HEK293 (cell line): ENCODE results near the gene RPS6KC1.
"Not testable (repeated sequence)": the region's sequence is repeated elsewhere in the genome, so short reads cannot be mapped to it uniquely, and the experiment has no call there.

Source experiments
- CTCF ChIA-PET: fragments of 350-600 bp; formaldehyde crosslinking; extraction: SDS; loops from one replicate; lab custom pipeline; 2021; ENCODE audit warnings: antibody characterized with exemption; lab: Yijun Ruan, JAX
- POLR2A ChIA-PET: fragments of 300-600 bp; formaldehyde crosslinking; extraction: SDS; loops from one replicate; lab custom pipeline; 2020; ENCODE audit warnings: antibody characterized with exemption, inconsistent platforms; lab: Yijun Ruan, JAX
- H3K27ac ChIP-seq: fragments of 200-500 bp; sonication (Bioruptor generic); 2 replicates; pipeline ENCODE4 v1.5.1; 2014; ENCODE audit warnings: low read depth, low read length, control low read depth, inconsistent platforms; ENCODE audit errors: extremely low read depth
- H3K36me3 ChIP-seq, 2 experiments: fragments of 200-500 bp in 1 of 2; sonication (Bioruptor generic) in 1 of 2; 1 replicate in 1 of 2; 2 replicates in 1 of 2; pipeline ENCODE4 v1.5.1; 2014 to 2017; ENCODE audit warnings: inconsistent platforms in 2 of 2, low read length in 2 of 2; ENCODE audit not compliant: control insufficient read depth in 2 of 2, insufficient read depth in 1 of 2
- H3K4me1 ChIP-seq: fragments of 200-500 bp; sonication (Bioruptor generic); 2 replicates; pipeline ENCODE4 v1.5.1; 2014; ENCODE audit warnings: mild to moderate bottlenecking, low read length, inconsistent platforms; ENCODE audit not compliant: control insufficient read depth, insufficient read depth
- H3K4me3 ChIP-seq: 2 replicates; pipeline ENCODE4 v1.5.1; 2011; ENCODE audit warnings: low read depth, mild to moderate bottlenecking, control low read depth, low read length, moderate library complexity
- H3K9me3 ChIP-seq: fragments of 200-500 bp; sonication (Bioruptor generic); 2 replicates; pipeline ENCODE4 v1.5.1; 2014; ENCODE audit warnings: low read depth, low read length, inconsistent platforms; ENCODE audit not compliant: control insufficient read depth, insufficient read depth
- EGR2 ChIP-seq: fragments of 450-650 bp; formaldehyde crosslinking; IDR thresholded peaks from 2 replicates; pipeline ENCODE4 v1.5.1; 2016; ENCODE audit warnings: low read depth, missing biosample characterization, missing genetic modification characterization
- FEZF1 ChIP-seq: fragments of 450-650 bp; formaldehyde crosslinking; IDR thresholded peaks from 2 replicates; pipeline ENCODE4 v1.5.1; 2016; ENCODE audit warnings: missing biosample characterization, missing genetic modification characterization
- HOXD13 ChIP-seq: sonication (generic); formaldehyde crosslinking; IDR thresholded peaks from 2 replicates; pipeline ENCODE4 v1.8.0; 2022; ENCODE audit warnings: missing genetic modification reagents, borderline replicate concordance
- PRDM1 ChIP-seq: fragments of 450-650 bp; formaldehyde crosslinking; IDR thresholded peaks from 2 replicates; pipeline ENCODE4; 2016; ENCODE audit warnings: missing biosample characterization, missing genetic modification characterization
- ZBTB21 ChIP-seq: fragments of 450-650 bp; formaldehyde crosslinking; IDR thresholded peaks from 2 replicates; pipeline ENCODE4 v1.5.1; 2017; ENCODE audit warnings: missing biosample characterization, missing genetic modification characterization
- ZEB2 ChIP-seq: fragments of 450-650 bp; formaldehyde crosslinking; IDR thresholded peaks from 2 replicates; pipeline ENCODE4 v1.5.1; 2016; ENCODE audit warnings: missing biosample characterization, missing genetic modification characterization
- ZFHX2 ChIP-seq: fragments of 450-650 bp; formaldehyde crosslinking; conservative IDR thresholded peaks from 2 replicates; pipeline ENCODE4 v1.5.1; 2016; ENCODE audit warnings: missing biosample characterization, missing genetic modification characterization
- ZFP3 ChIP-seq: fragments of 450-650 bp; formaldehyde crosslinking; IDR thresholded peaks from 2 replicates; pipeline ENCODE4 v1.5.1; 2016; ENCODE audit warnings: low read depth, missing biosample characterization, missing genetic modification characterization
- ZNF140 ChIP-seq: fragments of 450-650 bp; formaldehyde crosslinking; IDR thresholded peaks from 2 replicates; pipeline ENCODE4 v1.5.1; 2016; ENCODE audit warnings: missing biosample characterization, missing genetic modification characterization
- ZNF214 ChIP-seq: fragments of 450-650 bp; formaldehyde crosslinking; IDR thresholded peaks from 2 replicates; pipeline ENCODE4 v1.5.1; 2017; ENCODE audit warnings: missing biosample characterization, mild to moderate bottlenecking, missing genetic modification characterization, borderline replicate concordance
- ZNF23 ChIP-seq: fragments of 450-650 bp; formaldehyde crosslinking; IDR thresholded peaks from 2 replicates; pipeline ENCODE4 v1.5.1; 2016; ENCODE audit warnings: missing biosample characterization, missing genetic modification characterization, borderline replicate concordance
- ZNF518A ChIP-seq: fragments of 450-650 bp; formaldehyde crosslinking; conservative IDR thresholded peaks from 2 replicates; pipeline ENCODE4 v1.5.1; 2016; ENCODE audit warnings: low read depth, missing biosample characterization, missing genetic modification characterization
- ZNF558 ChIP-seq: fragments of 450-650 bp; formaldehyde crosslinking; IDR thresholded peaks from 2 replicates; pipeline ENCODE4 v1.5.1; 2016; ENCODE audit warnings: missing biosample characterization, missing genetic modification characterization
- ZNF704 ChIP-seq: fragments of 450-650 bp; formaldehyde crosslinking; IDR thresholded peaks from 2 replicates; pipeline ENCODE4 v1.5.1; 2016; ENCODE audit warnings: missing biosample characterization, missing genetic modification characterization
- ZNF791 ChIP-seq: fragments of 450-650 bp; formaldehyde crosslinking; IDR thresholded peaks from 2 replicates; pipeline ENCODE4 v1.5.1; 2016; ENCODE audit warnings: missing biosample characterization, missing genetic modification characterization
- ZNF837 ChIP-seq: fragments of 450-650 bp; formaldehyde crosslinking; IDR thresholded peaks from 2 replicates; pipeline ENCODE4 v1.5.1; 2016; ENCODE audit warnings: missing biosample characterization, missing genetic modification characterization
- TF ChIP-seq, protein P1 (sequence below): fragments of 450-650 bp; formaldehyde crosslinking; IDR thresholded peaks from 2 replicates; pipeline ENCODE4 v1.5.1; 2016; ENCODE audit warnings: missing biosample characterization, missing genetic modification characterization
- TF ChIP-seq, protein P2 (sequence below): fragments of 450-650 bp; formaldehyde crosslinking; IDR thresholded peaks from 2 replicates; pipeline ENCODE4 v1.5.1; 2017; ENCODE audit warnings: missing biosample characterization, missing genetic modification characterization
- TF ChIP-seq, protein P3 (sequence below): fragments of 450-650 bp; formaldehyde crosslinking; IDR thresholded peaks from 2 replicates; pipeline ENCODE4 v1.5.1; 2016; ENCODE audit warnings: missing biosample characterization, missing genetic modification characterization

RPS6KC1 gene

GRCh38 chr1:213297021-213297420 is 246.0 kb downstream of the RPS6KC1 start (continued):
- TF ChIP-seq PRDM1 (tag by site-specific recombination) (no peak), HOXD13 (CRISPR knock-in tag) (no peak), ZNF837 (tag by site-specific recombination) (no peak), EGR2 (tag by site-specific recombination) (no peak)
- TF ChIP-seq, protein P1, sequence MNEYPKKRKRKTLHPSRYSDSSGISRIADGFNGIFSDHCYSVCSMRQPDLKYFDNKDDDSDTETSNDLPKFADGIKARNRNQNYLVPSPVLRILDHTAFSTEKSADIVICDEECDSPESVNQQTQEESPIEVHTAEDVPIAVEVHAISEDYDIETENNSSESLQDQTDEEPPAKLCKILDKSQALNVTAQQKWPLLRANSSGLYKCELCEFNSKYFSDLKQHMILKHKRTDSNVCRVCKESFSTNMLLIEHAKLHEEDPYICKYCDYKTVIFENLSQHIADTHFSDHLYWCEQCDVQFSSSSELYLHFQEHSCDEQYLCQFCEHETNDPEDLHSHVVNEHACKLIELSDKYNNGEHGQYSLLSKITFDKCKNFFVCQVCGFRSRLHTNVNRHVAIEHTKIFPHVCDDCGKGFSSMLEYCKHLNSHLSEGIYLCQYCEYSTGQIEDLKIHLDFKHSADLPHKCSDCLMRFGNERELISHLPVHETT (tag by site-specific recombination): no peak

DNA sequence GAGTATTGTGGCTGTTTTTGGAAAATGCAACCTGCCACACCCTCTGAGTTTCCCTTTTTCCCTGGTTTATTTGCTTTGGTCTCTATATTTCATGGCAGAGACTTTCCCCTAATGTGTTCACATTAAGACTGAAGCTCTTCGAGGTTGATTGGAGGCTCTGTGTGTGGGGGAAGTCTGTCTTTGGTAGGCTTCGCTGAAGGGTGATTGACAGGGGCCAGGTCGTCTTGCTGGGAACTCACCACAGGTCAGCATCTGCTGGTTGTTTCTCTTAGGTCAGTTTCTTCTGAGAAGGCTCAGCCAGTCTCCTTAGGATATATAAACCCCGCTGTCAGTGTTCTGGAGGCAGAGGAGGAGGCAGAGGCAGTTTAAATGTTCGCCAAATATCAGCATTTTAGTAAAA is 249.4 kb downstream of the RPS6KC1 start:
- no peaks in the 10 kb centered on the region for H3K9me3 ChIP-seq
- no peaks in the 10 kb centered on the region for H3K4me1 ChIP-seq
- CTCF ChIA-PET: interaction anchor here (0.7 kb wide), 1 partner anchor 825 kb away, joined by 3 read pairs; no protein-coding TSS in a partner anchor
- H3K27ac ChIP-seq: no peak overlapping the region
- POLR2A ChIA-PET: no interaction called here
- no peaks in the 10 kb centered on the region for H3K36me3 ChIP-seq
- TF ChIP-seq, protein P2, sequence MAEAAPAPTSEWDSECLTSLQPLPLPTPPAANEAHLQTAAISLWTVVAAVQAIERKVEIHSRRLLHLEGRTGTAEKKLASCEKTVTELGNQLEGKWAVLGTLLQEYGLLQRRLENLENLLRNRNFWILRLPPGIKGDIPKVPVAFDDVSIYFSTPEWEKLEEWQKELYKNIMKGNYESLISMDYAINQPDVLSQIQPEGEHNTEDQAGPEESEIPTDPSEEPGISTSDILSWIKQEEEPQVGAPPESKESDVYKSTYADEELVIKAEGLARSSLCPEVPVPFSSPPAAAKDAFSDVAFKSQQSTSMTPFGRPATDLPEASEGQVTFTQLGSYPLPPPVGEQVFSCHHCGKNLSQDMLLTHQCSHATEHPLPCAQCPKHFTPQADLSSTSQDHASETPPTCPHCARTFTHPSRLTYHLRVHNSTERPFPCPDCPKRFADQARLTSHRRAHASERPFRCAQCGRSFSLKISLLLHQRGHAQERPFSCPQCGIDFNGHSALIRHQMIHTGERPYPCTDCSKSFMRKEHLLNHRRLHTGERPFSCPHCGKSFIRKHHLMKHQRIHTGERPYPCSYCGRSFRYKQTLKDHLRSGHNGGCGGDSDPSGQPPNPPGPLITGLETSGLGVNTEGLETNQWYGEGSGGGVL (tag by site-specific recombination): no peak
- no peak for TF ChIP-seq ZNF704
- TF ChIP-seq, protein P3, sequence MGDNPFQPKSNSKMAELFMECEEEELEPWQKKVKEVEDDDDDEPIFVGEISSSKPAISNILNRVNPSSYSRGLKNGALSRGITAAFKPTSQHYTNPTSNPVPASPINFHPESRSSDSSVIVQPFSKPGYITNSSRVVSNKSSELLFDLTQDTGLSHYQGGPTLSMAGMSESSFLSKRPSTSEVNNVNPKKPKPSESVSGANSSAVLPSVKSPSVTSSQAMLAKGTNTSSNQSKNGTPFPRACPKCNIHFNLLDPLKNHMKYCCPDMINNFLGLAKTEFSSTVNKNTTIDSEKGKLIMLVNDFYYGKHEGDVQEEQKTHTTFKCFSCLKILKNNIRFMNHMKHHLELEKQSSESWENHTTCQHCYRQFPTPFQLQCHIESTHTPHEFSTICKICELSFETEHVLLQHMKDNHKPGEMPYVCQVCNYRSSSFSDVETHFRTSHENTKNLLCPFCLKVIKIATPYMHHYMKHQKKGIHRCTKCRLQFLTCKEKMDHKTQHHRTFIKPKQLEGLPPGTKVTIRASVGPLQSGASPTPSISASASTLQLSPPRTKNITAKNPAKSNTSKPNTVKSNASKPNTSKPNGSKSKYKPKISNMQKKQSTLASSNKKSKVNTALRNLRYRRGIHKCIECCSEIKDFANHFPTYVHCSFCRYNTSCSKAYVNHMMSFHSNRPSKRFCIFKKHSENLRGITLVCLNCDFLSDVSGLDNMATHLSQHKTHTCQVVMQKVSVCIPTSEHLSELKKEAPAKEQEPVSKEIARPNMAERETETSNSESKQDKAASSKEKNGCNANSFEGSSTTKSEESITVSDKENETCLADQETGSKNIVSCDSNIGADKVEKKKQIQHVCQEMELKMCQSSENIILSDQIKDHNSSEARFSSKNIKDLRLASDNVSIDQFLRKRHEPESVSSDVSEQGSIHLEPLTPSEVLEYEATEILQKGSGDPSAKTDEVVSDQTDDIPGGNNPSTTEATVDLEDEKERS (tag by site-specific recombination): no peak
- no peak for TF ChIP-seq ZFHX2 (tag by site-specific recombination)
- TF ChIP-seq ZNF214 (tag by site-specific recombination): no peak
- no peak for TF ChIP-seq ZNF140 (tag by site-specific recombination)
- TF ChIP-seq ZEB2 (tag by site-specific recombination): no peak
- TF ChIP-seq ZNF23 (tag by site-specific recombination): no peak
- no peak for TF ChIP-seq FEZF1 (tag by site-specific recombination)
- no peak overlapping the region for H3K4me3 ChIP-seq

DNA sequence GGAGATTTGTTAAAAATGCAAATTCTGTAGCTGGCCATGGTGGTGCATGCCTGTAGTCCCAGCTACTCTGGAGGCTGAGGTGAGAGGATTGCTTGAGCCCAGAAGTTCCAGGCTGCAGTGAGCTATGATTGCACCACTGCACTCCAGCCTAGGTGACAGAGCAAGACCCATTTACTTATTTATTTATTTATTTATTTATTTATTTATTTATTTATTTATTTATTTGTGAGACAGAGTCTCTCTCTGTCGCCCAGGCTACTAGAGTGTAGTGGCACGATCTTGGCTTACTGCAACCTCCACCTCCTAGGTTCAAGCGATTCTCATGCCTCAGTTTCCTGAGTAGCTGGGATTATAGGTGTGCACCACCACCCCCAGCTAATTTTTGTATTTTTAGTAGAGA is 250.5 kb downstream of the RPS6KC1 start:
- POLR2A ChIA-PET, H3K9me3 ChIP-seq, H3K27ac ChIP-seq, H3K36me3 ChIP-seq, CTCF ChIA-PET, H3K4me1 ChIP-seq, H3K4me3 ChIP-seq: not testable (repeated sequence)
- TF ChIP-seq ZBTB21 (tag by site-specific recombination) (0 out of 2 replicates have a peak, but pooled peaks have one; percentile 39), ZNF558 (peak; percentile 62; the same call in 1 of the 2 replicates), ZFP3 (tag by site-specific recombination) (0 out of 2 replicates have a peak, but pooled peaks have one; percentile 37), ZNF791 (tag by site-specific recombination) (0 out of 2 replicates have a peak, but pooled peaks have one; percentile 59), ZNF518A (tag by site-specific recombination) (peak; percentile 85)
